ELF-1 (cell line): Measurements from ENCODE around the gene COMMD1.
"Not testable (repeated sequence)": the region's sequence is repeated elsewhere in the genome, so short reads cannot be mapped to it uniquely, and the experiment has no call there.

Experiments
- DNase-seq: peaks from one replicate; pipeline ENCODE4 v3.0.0-alpha.2; 2016; ENCODE audit warnings: low read depth, low spot score

COMMD1 gene

DNA sequence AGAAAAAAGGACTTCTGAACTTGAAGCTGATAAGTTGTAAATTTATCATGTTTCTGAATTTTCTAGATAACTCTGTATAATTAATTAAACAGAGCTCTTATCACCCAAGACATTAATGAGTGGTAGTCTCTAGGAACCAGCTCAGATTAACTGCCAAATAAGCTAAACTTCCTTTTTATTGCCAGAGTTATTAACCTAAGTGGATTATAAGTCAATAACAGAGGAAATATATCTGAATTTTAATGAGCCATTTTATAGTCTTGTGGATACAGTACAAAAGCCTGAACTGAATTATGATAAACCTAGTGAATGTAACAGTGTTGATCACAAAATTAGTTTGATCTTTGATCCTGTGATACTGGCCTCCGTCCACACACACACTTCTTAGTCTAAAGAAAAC lies 111.5 kb downstream of the COMMD1 start:
- DNase-seq, result no peak

DNA sequence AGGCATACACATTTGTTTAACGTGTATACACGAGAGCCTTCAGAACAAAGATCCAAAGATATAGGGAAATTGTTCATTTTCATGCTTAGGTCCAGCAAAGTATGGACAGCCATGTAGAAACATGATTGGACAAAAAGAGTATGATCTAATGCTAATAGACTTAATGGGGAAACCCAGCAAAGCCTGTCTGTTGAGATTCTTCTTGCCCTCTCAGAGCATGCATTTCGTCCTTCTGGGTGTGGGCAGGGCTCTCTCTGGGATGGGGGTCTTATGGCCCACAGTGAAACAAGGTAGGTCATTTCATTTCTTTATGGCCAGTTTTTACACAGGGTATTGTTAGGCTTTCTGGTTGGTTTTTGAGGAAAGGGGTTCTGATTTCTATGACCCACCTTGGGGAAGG lies 124.4 kb downstream of the COMMD1 start:
- DNase-seq, result peak; percentile 15

DNA sequence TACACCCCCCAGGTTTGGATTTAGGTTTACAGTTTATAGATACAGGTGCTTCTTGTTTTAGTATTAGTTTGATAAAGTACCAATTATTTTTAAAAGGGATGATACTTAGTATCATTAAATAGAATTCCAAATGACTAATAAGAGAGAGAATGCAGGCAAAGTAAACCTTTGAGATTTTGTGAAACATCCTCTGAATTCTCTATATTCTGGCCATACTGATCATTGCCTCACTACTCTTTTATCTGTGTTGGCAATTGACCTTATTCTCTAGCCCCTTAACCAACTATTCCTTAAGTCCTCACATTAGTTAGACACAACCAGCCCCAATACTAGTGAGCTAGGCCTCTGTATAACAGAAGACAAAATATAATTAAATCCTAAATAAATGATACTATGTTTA lies 125.4 kb downstream of the COMMD1 start:
- no peak for DNase-seq

DNA sequence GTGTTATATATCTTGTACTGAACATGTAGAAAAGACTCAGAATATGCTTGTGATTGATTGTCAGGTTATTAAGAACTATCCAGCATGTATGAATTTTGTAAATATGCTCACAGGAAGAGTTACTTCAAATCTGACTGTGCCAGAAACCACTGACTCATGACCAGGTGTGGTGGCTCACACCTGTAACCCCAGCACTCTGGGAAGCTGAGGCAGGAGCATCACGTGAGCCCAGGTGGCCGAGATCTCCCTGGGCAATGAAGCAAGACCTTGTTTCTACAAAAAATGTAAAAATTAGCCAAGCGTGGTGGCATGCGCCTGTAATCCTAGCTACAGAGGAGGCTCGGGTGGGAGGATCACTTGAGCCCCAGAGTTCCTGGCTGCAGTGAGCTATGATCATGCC lies 126.6 kb downstream of the COMMD1 start:
- no peak for DNase-seq

DNA sequence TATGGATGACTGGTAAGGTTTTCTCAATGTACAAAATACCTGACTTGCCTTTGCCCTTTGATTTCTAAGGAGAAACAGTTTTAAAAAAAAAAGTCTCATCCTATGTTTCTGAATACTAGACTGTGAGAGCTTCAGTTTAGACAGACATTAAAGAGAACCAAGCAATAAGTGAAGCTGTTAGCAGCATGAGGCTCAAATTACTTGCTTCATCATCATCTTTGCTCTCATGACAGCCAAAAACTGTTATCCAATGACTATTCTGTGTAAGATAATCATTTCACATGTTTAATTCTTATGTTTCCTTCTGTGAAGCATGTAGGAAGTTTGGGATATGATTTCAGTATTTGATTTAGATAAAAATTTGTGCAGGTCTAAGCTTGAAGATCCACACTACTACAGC lies 129.2 kb downstream of the COMMD1 start:
- DNase-seq, result no peak

DNA sequence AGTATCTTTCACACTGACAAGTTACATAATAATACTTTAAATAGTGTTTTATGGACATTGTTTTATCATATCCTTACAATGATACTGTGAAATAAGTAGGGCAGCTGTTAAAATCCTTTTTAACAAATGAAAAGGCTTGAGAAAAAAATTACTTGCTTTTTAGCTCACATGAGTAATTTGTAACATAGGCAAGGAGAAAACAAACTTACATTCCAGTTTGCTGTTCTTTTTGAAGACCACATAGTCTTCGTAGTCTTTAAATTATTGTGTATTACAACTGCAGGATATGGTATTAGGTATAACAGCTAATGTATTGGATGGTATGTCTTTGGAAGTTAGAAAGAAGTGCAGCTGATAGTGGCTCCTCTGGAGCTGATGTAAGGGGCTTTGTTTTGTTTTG lies 130.8 kb downstream of the COMMD1 start:
- no peak for DNase-seq

DNA sequence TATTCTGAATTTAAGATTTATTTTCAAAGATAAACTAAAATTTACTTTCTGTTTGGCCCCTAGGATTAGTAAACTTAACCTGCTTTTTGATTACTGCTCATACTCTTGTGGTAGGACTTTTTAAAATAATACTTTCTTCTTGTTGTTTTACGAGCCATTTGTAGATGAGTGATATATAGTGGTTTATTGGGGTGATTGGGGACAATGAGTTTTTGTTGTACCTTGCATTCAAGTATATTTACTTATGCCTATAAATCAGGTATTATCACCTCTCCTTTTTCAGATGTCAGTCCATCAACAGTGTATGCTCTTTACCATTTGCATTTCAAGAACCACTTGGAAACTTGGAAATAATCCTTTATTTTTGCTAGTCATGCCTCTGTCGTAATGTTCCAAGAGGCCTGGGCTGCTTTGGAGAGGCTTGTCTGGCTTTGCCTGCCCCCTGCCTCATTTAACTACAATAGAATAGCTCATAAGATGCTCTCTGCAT lies 131.3 kb downstream of the COMMD1 start:
- DNase-seq, result no peak

DNA sequence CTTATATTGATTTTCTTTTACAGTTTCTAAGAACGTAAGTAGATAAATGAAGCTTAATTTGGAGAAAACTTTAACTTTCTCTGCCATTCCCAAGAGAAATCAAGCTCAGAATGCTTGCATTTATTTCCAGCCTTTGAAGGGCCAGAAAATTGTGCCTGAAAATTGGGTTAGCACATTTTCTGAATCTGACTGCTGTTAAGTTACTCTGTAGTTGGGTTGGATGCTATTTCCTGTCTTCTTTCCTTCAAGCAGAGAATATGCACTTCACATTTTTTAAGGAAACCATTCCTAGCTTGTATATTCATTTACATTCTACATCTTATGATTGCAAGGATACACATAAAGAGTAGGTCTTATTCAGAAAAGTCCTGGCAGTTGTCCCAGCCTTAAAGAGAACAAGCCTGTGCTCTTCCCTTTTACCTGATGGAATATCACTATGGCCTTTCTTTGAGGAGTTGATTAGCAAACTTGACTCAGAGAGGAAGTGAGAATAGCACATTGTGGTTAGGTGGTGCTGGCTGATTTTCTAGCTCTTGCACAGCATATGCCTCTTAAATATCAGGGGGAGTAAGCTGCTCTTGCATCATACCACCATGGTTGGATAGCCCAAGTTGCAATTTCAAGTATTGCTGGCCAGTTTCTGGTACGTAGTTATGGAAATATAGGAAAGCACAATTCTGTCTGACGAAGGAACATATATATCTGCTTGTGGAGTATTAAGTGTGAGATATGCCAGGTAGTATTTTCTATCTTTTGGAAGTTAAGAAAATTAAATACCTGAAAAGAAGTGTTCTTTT lies 133.7 kb downstream of the COMMD1 start:
- no peak for DNase-seq

DNA sequence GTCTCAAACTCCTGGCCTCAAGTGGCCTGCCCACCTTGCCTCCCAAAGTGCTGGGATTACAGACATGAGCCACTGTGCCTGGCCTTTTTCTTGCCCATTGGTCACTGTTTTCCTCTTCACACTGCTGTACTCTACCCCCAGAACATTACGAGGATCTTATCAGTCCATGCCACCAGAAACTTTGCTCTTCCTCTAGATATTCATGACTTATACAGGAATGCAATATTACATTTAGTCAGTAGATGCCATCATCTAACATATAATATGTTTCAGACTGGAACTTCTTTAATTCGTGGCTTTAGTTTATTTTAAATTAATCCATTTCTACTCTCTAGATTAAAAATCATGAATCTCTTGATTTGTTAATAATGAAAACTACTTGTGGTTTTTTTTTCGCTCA lies 135.5 kb downstream of the COMMD1 start:
- DNase-seq, result no peak

DNA sequence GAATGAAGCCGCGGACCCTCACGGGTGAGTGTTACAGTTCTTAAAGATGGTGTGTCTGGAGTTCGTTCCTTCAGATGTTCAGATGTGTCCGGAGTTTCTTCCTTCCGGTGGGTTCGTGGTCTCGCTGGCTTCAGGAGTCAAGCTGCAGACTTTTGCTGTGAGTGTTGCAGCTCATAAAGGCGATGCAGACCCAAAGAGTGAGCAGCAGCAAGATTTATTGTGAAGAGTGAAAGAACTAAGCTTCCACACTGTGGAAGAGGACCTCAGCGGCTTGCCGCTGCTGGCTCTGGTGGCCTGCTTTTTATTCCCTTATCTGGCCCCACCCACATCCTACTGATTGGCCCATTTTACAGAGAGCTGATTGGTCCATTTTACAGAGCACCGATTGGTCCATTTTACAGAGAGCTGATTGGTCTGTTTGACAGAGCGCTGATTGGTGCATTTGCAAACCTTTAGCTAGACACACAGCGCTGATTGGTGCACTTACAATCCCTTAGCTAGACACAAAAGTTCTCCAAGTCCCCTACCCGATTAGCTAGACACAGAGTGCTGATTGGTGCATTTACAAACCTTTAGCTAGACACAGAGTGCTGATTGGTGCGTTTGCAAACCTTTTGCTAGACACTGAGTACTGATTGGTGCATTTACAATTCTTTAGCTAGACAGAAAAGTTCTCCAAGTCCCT lies 136.4 kb downstream of the COMMD1 start:
- DNase-seq, result not testable (repeated sequence)

DNA sequence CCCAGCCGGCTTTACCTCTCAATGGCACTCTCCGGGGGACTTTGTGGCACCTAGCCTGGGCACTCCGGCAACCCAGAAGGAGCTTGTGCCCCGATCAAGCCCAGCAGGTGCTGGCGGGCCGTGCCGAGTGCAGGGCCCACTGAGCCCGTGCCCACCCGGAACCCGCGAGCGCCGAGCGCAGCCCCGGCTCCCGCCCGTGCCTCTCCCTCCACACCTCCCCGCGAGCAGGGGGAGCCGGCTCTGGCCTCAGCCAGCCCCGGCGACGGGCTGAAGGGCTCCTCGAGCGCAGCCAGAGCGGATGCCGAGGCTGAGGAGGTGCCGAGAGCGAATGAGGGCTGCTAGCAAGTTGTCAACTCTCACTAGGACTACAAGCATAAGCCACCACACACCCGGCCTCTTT lies 136.9 kb downstream of the COMMD1 start:
- no peak for DNase-seq

DNA sequence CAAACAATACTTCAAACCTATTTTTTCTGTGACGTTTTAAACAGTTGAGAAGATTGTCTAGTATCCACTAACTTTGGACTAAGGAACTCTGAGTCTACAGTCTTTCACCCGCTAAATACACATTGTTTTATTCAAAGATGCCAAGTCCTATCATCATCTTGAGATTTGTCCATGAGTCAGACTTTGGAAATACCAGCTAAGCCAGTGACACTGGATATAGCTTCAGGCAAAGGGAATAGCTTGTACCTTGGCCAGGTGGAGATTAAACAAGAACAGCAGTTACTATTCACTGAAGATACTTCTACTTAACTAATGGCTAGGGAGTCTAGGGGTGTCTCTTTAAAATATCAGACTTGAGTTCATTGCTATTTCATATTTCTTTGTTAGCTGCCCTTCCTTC lies 137.5 kb downstream of the COMMD1 start:
- no peak for DNase-seq

DNA sequence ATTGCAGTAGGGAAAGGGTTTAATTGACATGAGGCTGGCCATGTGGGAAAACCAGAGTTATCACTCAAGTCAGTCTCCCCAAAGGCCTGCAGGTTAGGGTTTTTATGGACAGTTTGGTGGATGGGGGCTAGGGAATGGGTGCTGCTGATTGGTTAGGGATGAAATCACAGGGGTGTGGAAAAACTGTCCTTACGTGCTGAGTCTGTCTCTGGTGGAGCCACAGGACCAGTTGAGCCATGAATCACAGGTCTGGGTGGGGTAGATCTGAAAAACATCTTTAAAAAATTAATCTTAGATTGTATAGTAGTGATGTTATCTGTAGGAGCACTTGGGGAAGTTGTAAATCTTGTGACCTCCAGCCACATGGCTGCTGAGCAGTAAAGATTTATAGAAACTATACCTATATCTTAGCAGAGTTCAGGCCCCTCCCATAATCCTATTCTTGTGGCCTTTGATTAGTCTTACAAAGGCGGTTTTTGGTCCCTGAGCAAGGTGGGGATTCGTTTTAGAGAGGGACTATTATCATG lies 139.6 kb downstream of the COMMD1 start:
- DNase-seq, result no peak

DNA sequence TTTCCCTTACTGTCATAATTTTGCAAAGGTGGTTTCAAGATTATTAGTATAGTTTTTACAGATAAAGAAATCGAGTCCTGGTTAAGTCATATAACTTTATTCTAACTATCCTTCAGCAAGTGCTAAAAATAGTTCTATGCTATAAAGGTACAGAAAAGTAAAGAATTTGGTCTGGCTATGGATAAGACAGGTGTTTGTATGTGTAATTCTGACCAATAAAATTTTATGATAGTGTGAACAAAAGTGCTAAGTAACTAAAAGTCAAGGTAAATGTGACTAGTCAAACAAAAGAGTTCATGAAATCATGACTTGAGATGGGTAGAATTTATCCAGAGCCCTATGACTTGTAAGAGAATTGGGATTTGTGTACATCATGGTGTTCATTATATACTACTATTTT lies 140.7 kb downstream of the COMMD1 start:
- DNase-seq, result no peak

DNA sequence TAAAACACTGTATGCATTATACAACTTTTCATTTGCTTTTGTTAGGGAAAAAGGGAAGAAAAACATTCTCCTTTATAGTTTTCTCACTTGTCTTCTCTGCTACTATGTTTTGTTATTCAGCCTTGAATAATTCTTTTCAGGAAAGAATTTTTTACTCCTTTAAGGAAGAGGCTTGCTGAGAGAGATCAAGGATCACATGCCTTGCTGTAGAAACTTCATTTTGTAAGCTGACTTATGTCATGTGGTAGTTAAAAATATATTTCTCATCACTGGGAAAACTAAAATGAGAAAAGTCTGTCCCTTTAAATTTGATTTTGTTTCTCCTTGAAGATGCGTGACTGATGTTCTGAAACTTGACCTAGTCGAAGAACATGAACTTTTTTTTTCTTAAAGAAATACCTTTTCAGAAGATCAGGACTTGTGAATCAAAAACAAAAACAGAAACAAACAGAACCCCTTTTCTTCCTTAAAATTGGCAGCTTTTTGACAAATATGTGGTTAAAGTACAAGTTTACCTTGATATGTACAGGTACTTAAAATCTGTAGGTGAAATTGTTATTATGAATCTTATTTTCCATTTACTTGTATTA lies 145.1 kb downstream of the COMMD1 start:
- no peak for DNase-seq

DNA sequence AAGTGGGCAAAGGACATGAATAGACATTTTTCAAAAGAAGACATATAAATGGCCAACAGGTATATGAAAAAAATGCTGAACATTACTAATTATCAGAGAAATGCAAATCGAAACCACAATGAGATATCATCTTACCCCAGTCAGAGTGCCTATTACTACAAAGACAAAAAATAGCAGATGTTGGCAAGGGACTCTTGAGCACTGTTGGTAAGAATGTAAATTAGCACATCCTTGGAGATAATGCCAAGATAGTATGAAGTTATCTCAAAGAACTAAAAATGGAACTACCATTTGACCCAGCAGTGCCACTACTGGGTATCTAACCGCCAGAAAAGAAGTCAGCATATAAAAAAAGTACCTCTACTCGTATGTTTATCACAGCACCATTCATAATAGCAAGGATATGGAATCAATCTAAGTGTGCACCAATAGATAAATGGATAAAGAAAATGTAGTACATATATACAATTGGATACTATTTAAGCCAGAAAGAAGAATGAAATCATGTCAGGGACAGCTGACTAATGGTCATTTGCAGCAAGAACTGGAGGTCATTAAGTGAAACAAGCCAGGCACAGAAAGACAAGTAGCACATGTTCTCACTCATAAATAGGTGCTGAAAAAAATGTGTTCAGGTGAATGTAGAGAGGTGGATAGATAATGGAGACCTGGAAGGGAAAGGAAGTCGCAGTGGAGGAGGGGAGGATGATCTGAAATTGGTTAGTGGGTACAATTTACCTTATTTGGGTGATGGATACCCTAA lies 148.7 kb downstream of the COMMD1 start:
- DNase-seq, result no peak

DNA sequence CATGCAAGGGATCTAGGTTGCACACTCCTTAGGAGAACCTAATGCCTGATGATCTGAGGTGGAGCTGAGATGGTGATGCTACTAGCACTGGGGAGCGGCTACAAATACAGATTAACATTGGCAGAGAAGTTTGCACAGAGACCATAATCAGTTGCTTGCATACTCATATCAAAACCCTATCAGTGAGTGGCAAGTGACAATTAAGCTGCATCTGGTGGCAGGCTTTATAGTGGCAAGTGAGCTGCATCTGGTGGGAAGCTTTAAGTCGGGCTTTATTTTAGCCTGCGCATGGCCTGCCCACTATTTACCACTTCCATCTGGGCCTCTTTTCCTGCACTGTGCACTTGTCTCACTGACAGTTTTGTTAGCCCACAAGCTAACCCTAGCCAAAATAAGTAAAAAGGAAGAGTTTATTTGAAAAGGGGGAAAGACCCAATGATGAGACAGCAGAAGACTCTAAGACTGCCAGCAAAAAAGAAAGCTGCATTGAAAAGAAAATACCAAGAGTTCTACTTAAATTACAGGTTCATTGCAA lies 149.5 kb downstream of the COMMD1 start:
- DNase-seq, result no peak

DNA sequence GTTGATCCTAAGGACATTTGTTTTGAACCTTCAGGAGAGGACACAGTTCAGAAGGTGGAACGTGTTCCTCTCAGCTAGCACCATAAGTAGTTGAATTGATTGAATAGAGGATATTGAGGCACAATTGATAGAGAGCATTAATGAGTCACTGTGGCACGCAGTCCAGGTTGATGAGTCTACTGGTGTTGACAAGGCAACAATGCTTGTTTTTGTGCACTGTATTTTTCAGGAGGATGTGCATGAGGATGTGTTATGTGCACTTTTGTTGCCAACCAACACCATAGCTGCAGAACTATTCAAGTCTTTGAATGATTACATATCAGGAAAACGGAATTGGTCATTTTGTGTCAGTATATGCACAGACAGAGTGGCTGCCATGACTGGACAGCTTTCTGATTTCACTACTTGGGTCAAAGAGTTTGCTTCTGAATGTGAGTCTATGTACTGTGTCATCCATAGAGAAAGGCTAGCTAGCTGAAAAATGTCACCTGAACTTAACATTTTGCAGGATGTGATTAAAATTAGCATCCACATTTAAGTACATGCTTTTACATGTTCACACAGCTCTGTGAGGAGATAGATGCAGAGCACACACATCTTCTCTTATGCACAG lies 150.4 kb downstream of the COMMD1 start:
- DNase-seq, result no peak

DNA sequence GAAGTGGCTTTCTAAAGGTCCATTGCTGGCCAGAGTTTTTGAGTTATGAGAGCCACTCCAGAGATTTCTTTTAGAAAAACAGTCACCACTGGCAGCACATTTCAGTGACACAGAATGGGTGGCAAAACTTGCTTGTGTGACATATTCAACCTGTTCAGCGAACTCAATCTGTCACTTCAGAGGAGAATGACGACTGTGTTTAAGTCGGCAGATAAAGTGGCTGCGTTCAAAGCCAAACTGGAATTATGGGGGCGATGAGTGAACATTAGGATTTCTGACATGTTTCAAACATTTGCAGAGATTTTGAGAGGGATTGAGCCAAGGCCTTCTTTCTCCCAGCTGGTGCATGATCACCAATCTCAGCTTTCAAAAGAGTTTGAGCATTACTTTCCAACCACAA lies 150.9 kb downstream of the COMMD1 start:
- no peak for DNase-seq

DNA sequence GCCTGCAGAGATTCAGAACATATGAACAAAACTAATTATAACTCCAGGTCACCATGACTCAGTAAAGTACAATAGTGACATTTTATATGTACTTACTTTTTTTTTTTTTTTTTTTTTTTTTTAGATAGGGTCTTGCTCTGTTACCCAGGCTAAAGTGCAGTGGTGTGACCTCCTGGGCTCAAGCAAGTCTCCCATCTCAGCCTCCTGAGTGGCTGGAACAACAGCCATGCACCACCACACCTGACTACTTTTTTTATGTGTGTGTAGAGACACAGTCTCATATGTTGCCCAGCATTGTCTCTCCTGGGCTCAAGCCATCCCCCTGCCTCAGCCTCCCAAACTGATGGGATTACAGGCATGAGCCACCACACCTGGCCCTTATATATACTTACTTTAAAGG lies 159.8 kb downstream of the COMMD1 start:
- DNase-seq, result no peak

DNA sequence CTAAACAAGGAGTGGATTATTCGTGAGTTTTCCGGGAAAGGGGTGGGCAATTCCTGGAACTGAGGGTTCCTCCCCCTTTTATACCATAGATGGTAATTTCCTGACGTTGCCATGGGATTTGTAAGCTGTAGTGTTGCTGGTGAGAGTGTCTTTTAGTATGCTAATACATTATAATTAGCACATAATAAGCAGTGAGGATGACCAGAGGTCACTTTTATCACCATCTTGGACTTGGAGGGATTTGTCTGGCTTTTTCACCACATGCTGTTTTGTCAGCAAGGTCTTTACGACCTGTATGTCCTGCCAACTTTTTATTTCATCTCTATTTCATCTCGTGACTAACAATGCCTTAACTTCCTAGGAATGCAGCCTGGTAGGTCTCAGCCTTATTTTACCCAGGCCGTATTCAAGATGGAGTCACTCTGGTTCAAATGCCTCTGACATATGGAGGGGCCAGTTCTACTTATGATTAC lies 165.7 kb downstream of the COMMD1 start:
- DNase-seq, result no peak
